Ishikawa (cell line): ENCODE results near the gene MMRN1.

Experiments used
- CEBPB ChIP-seq: IDR thresholded peaks from 2 replicates; pipeline ENCODE4 v1.6.1; 2012
- CREB1 ChIP-seq: IDR thresholded peaks from 2 replicates; pipeline ENCODE4 v1.6.1; 2012; ENCODE audit warnings: low read depth
- EP300 ChIP-seq: IDR thresholded peaks from 2 replicates; pipeline ENCODE4 v1.6.1; 2012; ENCODE audit warnings: borderline replicate concordance
- FOXM1 ChIP-seq: IDR thresholded peaks from 2 replicates; pipeline ENCODE4 v1.6.1; 2012; ENCODE audit warnings: low read depth, borderline replicate concordance
- RAD21 ChIP-seq: IDR thresholded peaks from 2 replicates; pipeline ENCODE4 v1.6.1; 2012; ENCODE audit warnings: low read depth
- TCF12 ChIP-seq: IDR thresholded peaks from 2 replicates; pipeline ENCODE4 v1.6.1; 2012; ENCODE audit warnings: low read depth
- TF ChIP-seq, protein P1 (sequence below): IDR thresholded peaks from 2 replicates; pipeline ENCODE4 v1.6.1; 2012
- TF ChIP-seq, protein P2 (sequence below): IDR thresholded peaks from 2 replicates; pipeline ENCODE4 v1.6.1; 2012; ENCODE audit warnings: low read depth, mild to moderate bottlenecking

DNA sequence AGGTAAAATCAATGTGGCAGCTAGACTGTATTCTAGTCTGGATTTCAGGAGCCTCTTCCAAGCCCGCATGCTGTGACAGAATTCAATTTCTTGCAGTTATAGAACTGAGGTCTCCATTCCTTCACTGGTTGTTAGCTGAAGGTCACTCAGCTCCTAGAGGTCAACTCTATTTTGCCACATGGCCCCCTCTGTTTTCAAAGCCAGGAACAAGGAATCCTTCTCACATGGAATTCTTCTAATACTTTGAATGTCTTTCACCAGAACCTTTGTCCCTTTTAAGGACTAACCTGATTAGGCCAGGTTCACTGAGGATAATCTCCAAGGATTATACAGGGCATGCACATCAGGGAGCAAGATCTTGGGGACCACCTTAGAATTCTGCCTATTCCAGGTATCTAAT, 23.4 kb upstream of the MMRN1 start:
- TF ChIP-seq FOXM1 (no peak), CEBPB (no peak), RAD21 (no peak), EP300 (no peak), CREB1 (no peak), TCF12 (no peak)
- TF ChIP-seq, protein P1, sequence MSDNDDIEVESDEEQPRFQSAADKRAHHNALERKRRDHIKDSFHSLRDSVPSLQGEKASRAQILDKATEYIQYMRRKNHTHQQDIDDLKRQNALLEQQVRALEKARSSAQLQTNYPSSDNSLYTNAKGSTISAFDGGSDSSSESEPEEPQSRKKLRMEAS = no peak
- TF ChIP-seq, protein P2, sequence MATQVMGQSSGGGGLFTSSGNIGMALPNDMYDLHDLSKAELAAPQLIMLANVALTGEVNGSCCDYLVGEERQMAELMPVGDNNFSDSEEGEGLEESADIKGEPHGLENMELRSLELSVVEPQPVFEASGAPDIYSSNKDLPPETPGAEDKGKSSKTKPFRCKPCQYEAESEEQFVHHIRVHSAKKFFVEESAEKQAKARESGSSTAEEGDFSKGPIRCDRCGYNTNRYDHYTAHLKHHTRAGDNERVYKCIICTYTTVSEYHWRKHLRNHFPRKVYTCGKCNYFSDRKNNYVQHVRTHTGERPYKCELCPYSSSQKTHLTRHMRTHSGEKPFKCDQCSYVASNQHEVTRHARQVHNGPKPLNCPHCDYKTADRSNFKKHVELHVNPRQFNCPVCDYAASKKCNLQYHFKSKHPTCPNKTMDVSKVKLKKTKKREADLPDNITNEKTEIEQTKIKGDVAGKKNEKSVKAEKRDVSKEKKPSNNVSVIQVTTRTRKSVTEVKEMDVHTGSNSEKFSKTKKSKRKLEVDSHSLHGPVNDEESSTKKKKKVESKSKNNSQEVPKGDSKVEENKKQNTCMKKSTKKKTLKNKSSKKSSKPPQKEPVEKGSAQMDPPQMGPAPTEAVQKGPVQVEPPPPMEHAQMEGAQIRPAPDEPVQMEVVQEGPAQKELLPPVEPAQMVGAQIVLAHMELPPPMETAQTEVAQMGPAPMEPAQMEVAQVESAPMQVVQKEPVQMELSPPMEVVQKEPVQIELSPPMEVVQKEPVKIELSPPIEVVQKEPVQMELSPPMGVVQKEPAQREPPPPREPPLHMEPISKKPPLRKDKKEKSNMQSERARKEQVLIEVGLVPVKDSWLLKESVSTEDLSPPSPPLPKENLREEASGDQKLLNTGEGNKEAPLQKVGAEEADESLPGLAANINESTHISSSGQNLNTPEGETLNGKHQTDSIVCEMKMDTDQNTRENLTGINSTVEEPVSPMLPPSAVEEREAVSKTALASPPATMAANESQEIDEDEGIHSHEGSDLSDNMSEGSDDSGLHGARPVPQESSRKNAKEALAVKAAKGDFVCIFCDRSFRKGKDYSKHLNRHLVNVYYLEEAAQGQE = no peak
